DND-41 (cell line): Measurements from ENCODE around the gene MED25.

Source experiments
- ATAC-seq: fragments of 200-7000 bp; cut with Tn5 transposase; 3 replicates; pipeline ENCODE4 v1.9.1; 2021; ENCODE audit warnings: low read depth; ENCODE audit not compliant: insufficient read depth
- DNase-seq: peaks from one replicate; pipeline ENCODE4 v3.0.0-alpha.2; 2020
- H2AFZ ChIP-seq: 2 replicates; pipeline ENCODE4 v1.6.0; 2012; ENCODE audit warnings: low read depth, low read length
- H3K27ac ChIP-seq: 2 replicates; pipeline ENCODE4 v1.5.1; 2012; ENCODE audit warnings: low read length, inconsistent platforms
- H3K27me3 ChIP-seq: fragments of 200-600 bp; sonication (generic); 2 replicates; pipeline ENCODE4 v1.6.0; 2012; ENCODE audit warnings: low read length, mild to moderate bottlenecking, inconsistent platforms; ENCODE audit not compliant: insufficient read depth, poor library complexity
- H3K36me3 ChIP-seq: 2 replicates; pipeline ENCODE4 v1.5.1; 2012; ENCODE audit warnings: low read length, inconsistent platforms; ENCODE audit not compliant: insufficient read depth
- H3K4me1 ChIP-seq: 2 replicates; pipeline ENCODE4 v1.5.1; 2012; ENCODE audit warnings: mild to moderate bottlenecking, low read length; ENCODE audit not compliant: insufficient read depth
- H3K4me2 ChIP-seq: 2 replicates; pipeline ENCODE4 v1.6.0; 2012; ENCODE audit warnings: mild to moderate bottlenecking, moderate library complexity, low read length, inconsistent platforms; ENCODE audit not compliant: insufficient read depth
- H3K4me3 ChIP-seq, 2 experiments: fragments of 200-600 bp in 1 of 2; shearing (Covaris generic) in 1 of 2; 2 replicates each; pipeline ENCODE4 v1.5.1; 2012 to 2016; ENCODE audit warnings: inconsistent platforms in 2 of 2, low read length in 2 of 2, mild to moderate bottlenecking in 2 of 2, low read depth in 1 of 2, moderate library complexity in 1 of 2
- H3K79me2 ChIP-seq: 2 replicates; pipeline ENCODE4 v1.6.0; 2012; ENCODE audit warnings: low read length, inconsistent platforms; ENCODE audit not compliant: insufficient read depth
- H3K9ac ChIP-seq: 2 replicates; pipeline ENCODE4 v1.6.0; 2012; ENCODE audit warnings: low read depth, mild to moderate bottlenecking, inconsistent platforms, low read length, moderate library complexity
- H3K9me3 ChIP-seq: 2 replicates; pipeline ENCODE4 v1.5.1; 2012; ENCODE audit warnings: low read length, moderate library complexity, mild to moderate bottlenecking, inconsistent platforms; ENCODE audit not compliant: insufficient read depth, severe bottlenecking
- H4K20me1 ChIP-seq: 2 replicates; pipeline ENCODE4 v1.6.0; 2012; ENCODE audit warnings: low read length; ENCODE audit not compliant: insufficient read depth
- EZH2 ChIP-seq: IDR thresholded peaks from 3 replicates; pipeline ENCODE4 v1.6.1; 2012; ENCODE audit warnings: borderline replicate concordance, low read depth, mild to moderate bottlenecking, moderate library complexity, low read length, inconsistent platforms; ENCODE audit not compliant: severe bottlenecking
- TF ChIP-seq, protein P1 (sequence below): IDR thresholded peaks from 2 replicates; pipeline ENCODE4 v1.5.1; 2012; ENCODE audit warnings: borderline replicate concordance, low read length, moderate library complexity, mild to moderate bottlenecking; ENCODE audit not compliant: poor library complexity, severe bottlenecking; ENCODE audit errors: extremely low read depth

The MED25 gene

GRCh38 chr19:49800771-49801170, 17.3 kb upstream of the MED25 start:
- no peak overlapping the region for H3K4me2 ChIP-seq
- H2AFZ ChIP-seq = no peak overlapping the region
- DNase-seq = no peak
- no peaks in the 10 kb centered on the region for H3K79me2 ChIP-seq
- no peak for TF ChIP-seq EZH2
- TF ChIP-seq, protein P1, sequence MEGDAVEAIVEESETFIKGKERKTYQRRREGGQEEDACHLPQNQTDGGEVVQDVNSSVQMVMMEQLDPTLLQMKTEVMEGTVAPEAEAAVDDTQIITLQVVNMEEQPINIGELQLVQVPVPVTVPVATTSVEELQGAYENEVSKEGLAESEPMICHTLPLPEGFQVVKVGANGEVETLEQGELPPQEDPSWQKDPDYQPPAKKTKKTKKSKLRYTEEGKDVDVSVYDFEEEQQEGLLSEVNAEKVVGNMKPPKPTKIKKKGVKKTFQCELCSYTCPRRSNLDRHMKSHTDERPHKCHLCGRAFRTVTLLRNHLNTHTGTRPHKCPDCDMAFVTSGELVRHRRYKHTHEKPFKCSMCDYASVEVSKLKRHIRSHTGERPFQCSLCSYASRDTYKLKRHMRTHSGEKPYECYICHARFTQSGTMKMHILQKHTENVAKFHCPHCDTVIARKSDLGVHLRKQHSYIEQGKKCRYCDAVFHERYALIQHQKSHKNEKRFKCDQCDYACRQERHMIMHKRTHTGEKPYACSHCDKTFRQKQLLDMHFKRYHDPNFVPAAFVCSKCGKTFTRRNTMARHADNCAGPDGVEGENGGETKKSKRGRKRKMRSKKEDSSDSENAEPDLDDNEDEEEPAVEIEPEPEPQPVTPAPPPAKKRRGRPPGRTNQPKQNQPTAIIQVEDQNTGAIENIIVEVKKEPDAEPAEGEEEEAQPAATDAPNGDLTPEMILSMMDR = no peak
- peaks cover 84% of the 10 kb centered on the region for H3K36me3 ChIP-seq
- H3K4me1 ChIP-seq = no peaks in the 10 kb centered on the region
- H3K9ac ChIP-seq = no peak overlapping the region
- H3K9me3 ChIP-seq = no peaks in the 10 kb centered on the region
- no peak overlapping the region for H3K27ac ChIP-seq
- H3K4me3 ChIP-seq = no peak overlapping the region
- H3K27me3 ChIP-seq = no peaks in the 10 kb centered on the region
- no peak for ATAC-seq
- H4K20me1 ChIP-seq = 0 out of 2 replicates have a peak, but pooled peaks cover 6% of the 10 kb centered on the region

GRCh38 chr19:49801401-49801888, 16.6 kb upstream of the MED25 start:
- H3K4me1 ChIP-seq = no peaks in the 10 kb centered on the region
- no peaks in the 10 kb centered on the region for H3K9me3 ChIP-seq
- TF ChIP-seq, protein P1 = no peak
- no peak for TF ChIP-seq EZH2
- H3K27me3 ChIP-seq = no peaks in the 10 kb centered on the region
- no peak overlapping the region for H3K4me2 ChIP-seq
- no peak overlapping the region for H3K9ac ChIP-seq
- H3K79me2 ChIP-seq = no peaks in the 10 kb centered on the region
- DNase-seq (no peak), ATAC-seq (no peak)
- H3K36me3 ChIP-seq = peaks cover 84% of the 10 kb centered on the region
- no peak overlapping the region for H2AFZ ChIP-seq
- no peak overlapping the region for H3K4me3 ChIP-seq
- 0 out of 2 replicates have a peak, but pooled peaks cover 6% of the 10 kb centered on the region for H4K20me1 ChIP-seq
- H3K27ac ChIP-seq = no peak overlapping the region

DNA sequence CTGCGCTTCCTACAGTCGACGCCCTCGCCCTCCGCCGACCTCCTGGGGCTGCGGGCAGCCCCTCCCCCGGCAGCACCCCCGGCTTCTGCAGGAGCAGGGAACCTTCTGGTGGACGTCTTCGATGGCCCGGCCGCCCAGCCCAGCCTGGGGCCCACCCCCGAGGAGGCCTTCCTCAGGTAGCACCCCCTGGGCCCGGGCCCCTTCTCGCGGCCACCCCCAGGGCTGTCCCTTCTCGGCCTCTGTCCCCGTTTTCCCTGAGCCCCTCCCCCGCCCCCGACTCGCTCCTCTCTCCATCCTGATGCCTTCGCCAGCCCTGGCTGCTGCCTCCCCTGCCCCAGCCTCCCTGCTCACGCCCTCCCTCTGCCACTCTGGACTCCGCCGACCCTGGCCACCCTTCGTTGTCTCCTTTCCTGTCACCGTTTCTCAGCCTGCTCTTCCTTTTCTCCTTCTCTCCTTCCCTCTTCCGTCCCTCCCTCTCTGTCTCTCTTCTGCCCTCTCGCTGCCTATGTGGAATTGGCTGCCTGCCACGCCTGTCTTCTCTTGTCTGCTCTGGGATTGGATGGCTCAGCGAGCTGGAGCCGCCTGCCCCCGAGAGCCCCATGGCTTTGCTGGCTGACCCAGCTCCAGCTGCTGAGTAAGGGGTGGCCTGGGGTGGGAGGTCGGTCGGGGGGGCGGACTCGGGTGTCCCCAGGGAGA, 16.0 kb upstream of the MED25 start:
- no peak overlapping the region for H3K4me2 ChIP-seq
- TF ChIP-seq EZH2 = no peak
- TF ChIP-seq, protein P1 = no peak
- no peak overlapping the region for H3K4me3 ChIP-seq
- no peak for DNase-seq
- no peak overlapping the region for H3K27ac ChIP-seq
- H3K79me2 ChIP-seq = no peaks in the 10 kb centered on the region
- no peaks in the 10 kb centered on the region for H3K4me1 ChIP-seq
- H3K27me3 ChIP-seq = no peaks in the 10 kb centered on the region
- no peaks in the 10 kb centered on the region for H3K9me3 ChIP-seq
- no peak overlapping the region for H2AFZ ChIP-seq
- peaks cover 82% of the 10 kb centered on the region for H3K36me3 ChIP-seq
- no peak overlapping the region for H3K9ac ChIP-seq
- H4K20me1 ChIP-seq = 0 out of 2 replicates have a peak, but pooled peaks cover 6% of the 10 kb centered on the region
- no peak for ATAC-seq
